Fibroblast of skin of left quadriceps (primary cell): ENCODE measurements around the gene SKAP2.
A peak's percentile ranks its signal among the peaks of the same experiment; 100 is the strongest.

Source experiments
- DNase-seq, 2 experiments: peaks; one replicate each; pipeline ENCODE4 v3.0.0-alpha.2; 2013; ENCODE audit warnings: low read depth in 2 of 2

SKAP2 gene

DNA sequence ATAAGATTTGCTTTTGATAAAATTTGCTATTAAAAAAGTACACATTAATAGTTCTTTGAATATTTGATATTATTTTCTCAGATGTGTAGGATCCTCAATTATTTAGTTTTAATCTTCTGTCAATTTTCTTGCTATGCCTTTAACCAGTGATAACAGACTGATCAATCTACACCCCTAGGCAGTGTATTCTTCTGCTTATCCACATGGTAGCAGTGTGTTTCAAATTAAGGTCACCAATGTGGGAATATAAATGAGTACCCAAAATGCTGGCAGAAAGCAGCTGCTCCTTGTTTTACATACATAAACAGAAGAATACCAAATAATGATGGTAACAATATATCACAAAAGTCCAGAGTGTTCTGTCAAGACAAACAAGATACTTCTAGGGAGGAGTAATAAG is 87.0 kb downstream of the SKAP2 start:
- no peak for DNase-seq

DNA sequence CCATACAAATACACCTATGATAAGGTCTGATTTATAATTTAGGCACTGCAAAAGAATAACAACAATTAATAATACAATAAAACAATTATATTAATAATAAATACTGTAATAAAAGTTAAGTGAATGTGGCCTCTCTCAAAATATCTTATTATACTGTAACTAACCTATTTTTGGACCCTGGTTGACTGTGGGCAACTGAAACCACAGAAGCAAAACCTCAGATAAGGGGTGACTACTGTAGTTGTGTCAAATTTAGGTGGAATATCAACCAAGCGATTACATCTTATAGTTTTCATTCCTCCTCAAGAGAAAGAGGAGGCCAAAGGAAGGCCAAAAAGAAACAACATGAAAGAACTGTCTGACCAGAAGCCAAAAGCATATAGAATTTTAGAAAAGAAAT is 103.9 kb downstream of the SKAP2 start:
- DNase-seq: no peak

DNA sequence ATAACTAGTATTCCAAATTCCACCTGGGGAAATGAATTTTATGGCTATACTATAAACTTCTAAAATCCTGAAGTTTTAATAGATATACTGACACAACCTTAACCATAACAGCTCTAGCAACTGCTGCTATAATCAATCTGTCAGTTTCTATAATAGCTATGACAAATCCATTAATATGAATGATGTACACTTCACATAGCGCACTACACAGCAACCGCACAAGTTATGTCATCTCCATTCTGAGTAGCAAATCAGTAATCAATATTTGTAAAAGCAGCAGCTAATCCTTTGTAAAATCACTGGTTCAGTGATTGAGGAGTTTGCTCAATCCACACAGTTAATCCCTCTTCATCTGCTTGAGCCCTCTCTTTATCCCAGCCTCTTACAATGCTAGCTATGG is 105.3 kb downstream of the SKAP2 start:
- DNase-seq: no peak

DNA sequence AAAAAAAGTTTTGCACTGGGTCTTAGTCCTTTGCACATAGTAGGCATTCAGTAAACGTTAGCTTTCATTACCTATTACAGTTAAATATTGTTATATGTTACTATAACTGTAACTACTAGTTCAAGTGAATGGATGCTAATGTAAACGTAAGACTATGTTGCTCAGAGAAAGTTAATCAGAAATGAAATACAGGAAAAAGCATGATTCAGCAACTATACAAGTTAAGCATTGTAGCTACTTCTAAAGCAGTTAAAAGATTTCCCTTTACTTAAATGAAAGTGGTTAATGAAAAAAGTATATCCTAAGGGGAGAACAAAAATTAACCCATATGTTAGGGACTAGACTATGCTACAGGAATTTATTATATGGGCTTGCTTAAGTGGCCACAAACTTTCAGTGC is 121.2 kb downstream of the SKAP2 start:
- DNase-seq: no peak

DNA sequence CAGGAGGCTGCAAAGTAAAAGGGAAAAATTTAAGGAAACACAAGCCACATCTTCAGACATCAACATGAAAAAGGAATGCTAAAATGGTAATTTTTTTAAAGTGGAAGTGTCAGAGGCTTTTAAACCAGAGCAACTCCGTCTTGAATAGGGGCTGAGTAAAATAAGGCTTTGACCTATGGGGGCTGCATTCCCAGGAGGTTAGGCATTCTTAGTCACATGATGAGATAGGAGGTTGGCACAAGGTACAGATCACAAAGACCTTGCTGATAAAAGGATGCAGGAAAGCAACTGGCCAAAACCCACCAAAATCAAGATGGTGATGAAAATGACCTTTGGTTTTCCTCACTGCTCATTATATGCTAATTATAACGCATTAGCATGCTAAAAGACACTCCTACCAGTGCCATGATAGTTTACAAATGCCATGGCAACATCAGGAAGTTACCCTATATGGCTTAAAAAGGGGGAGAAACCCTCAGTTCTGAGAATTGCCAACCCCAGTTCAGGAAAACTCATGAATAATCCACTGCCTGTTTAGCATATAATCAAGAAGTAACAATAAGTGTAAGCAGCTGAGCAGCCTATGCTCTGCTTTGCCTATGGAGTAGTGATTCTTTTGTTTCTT is 128.3 kb downstream of the SKAP2 start:
- no peak for DNase-seq

DNA sequence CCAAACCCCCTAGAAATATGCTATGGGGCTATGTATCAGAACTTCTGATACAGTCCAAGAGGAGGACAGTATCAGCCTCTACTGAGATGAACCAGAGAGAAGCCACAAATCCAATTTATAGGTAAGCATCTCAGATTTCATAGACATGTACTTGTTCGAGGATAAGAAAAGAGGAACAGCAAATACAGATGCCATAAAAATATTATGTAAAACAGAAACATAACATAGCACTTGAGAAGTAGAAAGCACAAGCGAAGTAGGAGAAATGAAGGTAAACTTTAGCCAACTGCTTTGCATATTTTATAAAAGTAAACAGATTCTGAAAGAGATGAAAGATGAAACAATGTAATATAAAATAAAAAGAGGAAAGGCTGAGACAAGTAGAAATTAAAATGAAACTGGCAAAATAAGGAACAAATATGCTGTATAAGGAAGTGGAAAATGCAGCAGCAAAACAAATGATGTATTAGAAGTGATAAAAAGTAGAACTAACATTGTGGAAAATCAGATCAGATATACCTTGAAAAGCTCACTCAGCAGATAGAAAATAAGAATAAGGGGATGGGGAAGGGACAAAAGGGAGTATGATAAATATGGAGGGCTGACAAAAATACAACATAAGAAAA is 135.1 kb downstream of the SKAP2 start:
- DNase-seq: no peak

DNA sequence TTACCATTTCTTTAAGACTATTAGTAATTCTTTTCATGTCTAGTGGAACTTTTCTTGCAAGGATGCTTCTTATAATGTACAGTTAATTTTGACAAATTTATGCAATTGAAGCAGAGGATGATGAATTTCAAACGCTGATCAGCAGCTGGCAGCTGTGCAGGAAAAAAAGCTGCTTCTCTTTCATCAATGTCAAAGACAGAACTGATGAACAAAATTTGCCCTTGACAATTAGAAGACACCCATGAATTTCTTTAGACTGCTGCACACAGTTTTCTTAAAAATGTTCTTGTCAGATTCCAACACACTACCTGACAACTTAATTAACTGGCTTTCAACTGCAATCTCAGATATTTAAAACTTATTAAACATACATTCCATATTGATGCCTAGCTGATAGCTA is 138.3 kb downstream of the SKAP2 start:
- no peak for DNase-seq

DNA sequence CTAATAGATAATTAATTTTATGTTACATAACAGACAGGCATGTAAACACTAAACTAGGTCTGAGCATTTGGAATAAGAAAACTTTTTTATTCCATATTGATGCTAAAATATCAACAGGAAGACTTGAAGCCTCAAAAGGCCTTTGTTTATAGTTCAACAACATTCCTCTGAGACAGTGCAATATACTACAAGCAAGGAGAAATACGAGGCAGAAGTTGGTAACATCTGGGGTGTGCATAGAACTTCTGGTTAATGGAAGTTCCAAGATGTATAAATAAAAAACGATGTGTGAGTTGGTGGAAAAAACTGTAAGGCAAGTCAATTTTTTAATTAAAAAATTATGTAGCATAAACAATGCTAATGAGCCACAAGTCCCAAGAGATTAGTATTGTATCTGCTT is 139.6 kb downstream of the SKAP2 start:
- peak in 1 of 2 experiments; percentile 12 for DNase-seq

DNA sequence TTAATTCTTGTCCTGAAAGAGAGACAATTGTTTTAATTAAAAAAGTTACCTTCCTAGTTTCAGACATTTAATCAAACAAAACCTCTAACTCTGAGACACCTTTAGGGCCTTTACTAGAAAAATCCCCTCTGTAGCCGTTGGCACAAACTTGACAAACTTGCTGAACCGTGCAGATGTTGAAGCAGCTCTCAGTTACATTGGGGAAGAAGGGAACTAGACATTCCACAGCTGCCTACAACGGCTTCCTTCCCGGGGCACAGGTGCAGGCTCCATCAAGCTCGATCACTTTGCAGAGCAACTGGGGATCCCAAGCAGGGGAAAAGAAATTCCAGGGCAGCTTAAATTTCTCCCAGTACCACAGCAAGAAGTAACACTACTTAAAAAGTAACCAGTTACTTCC is 141.3 kb downstream of the SKAP2 start:
- DNase-seq: no peak

DNA sequence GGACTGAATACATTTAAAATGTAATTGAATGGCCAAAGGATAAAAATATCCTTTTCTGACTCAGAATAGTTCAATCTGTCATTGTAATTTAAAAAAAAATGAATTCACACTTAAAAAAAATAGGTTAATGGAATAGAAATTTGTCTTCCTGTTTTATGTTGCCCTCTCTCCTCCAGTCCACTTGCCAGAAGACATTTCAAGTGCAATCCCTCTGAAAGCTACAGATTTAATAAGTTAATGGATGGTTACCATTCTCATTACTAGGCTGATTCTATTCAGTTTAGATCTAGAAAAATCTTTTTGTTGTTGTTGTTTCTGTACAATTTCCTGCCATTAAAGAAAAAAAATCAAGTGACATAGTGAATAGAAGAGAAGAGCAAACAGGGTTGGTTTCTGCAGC is 142.9 kb downstream of the SKAP2 start:
- no peak for DNase-seq

DNA sequence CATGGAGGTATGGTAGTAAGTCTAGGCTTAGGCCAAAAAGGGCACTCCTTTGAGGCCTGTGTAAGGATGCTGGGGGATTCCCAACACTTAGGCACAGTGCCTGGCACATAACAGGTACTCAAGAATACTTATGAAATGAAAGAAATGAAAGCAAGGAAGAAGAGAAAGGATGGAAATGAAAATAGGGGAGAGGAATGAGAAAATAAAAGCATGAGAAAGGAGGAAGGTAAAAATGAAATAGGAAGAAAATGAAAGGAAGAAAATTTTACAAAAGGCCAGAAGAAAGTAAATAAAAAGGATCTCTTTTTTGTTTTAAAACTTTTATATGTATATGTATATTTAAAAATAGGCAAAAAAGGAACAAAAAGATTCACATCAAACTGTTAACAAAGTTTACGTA is 146.3 kb downstream of the SKAP2 start:
- no peak for DNase-seq

DNA sequence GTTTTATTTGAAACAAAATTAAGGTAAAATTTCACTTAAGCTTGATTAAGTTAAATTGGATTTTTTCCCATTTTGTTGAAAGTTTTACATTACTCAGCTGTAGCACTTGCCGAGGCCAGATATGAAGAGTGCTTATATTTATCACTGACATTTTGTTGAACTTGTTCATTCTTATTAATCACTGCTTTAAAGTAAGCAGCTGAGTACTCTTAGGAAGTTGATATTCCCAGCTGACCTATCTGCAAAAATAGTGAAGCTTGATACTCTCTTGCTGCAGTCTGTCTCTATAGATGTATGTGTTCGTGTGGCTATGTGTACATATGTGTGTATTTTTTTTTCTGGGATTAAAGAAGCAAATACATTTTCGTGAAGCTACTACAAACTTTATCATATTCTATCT is 150.0 kb downstream of the SKAP2 start:
- no peak for DNase-seq

DNA sequence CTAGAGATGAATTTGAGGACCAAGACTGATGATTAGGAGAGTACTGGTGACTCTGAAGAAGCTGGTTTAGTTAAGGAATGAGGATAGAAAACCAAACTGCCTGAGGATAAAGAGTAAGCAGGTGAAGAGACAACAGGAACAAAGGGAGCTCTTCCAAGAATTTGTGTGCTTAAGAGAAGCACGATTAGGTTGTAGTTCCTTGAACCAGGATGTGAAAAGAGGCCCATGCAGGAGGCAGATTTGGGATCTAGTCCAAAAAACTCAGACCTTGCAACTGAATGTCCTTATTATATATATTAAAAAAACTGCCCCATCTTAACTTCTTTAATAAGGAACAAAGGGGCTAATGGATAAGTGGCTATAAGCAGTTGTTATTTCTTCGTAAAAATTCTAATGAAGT is 150.4 kb downstream of the SKAP2 start:
- no peak for DNase-seq

DNA sequence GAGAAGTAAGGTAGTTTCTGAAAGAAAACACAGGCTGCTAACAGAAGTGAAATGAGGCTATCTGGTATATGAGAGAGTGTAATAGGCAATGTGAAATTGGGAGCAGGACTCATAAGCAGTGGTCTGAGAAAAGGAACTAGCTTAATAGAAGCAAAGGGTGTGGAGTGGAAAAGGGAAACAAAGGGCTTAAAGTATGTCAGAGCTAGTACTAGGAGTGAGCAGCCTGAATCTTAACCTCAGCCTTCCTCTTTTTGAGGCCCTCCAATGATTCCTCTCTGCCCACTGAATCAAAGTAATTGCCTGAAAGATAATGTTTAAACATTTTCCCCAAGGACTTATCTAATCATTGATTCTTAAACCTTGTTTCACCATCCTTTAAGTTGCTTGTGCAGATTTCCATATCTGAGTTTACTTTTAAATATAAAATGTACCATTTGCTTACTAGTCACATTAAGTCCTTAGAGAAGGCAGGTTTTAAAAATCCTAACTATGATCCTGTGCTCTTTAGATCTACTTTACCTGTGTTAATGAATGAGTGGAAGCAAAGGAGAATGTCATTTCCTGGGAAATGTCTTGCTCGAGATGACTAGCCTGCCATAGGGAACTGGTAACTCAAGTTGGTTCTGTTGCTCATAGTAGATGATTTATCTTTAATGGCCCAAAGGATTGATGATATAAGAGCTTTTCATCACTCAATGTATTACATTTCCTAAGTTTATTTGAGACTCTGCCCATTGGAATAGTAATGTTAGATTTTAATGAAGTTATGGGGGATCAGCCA is 155.0 kb downstream of the SKAP2 start:
- no peak for DNase-seq

DNA sequence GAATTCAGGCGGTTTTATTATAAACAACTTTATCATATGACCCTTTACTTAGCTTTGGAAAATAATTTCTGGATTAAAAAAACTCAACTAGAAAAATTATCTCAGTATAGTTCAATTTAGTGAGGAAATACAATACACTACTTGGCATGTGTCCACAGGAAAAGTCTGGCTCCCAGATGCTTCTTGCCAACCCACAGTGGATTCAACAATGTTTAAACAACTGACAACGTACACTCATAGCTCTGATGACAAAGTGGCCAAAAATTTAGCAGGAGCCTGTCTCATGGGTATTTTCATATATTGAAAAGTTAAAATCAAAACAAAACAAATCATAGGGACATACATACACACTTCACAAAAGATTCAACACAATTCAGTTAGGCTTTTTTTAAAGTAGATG is 158.8 kb downstream of the SKAP2 start:
- peak; percentile 94 for DNase-seq

DNA sequence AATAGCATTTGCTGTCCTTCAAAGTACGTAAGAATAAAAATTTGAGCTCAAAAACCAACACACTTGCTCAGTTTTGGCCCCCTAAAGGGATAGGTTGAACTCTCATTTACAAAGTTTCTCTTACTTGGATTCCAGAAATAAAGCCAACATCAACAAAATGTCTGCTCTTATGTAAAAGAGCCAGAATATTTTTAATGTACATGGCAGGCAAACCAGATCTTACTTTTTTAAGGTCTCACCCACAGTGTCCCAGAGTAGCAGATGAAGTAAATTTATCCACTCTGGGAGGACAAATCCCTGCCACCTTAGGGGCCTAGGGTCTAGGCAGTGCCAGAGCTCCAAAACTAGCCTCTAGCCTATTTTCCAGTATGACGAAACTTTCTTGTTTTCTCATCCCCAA is 159.6 kb downstream of the SKAP2 start:
- DNase-seq: no peak

DNA sequence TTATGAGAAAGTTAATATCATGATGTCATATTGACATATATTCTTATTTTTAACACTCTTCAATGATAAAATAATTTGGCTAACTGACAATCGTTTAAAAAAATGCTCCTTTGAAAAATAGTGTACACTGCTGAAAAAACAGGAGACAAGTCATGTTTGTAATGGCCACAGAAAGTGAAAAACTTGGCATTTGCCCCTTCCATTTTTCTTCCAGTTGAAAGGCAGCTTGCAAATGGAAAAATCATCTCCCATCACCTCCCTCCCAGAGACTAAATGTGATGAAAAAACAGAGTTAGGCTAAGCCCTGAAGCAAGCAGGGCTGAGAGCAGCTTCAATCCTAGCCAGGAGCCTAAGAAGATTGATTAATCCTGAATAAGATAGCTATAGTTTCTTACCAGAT is 160.4 kb downstream of the SKAP2 start:
- no peak for DNase-seq

DNA sequence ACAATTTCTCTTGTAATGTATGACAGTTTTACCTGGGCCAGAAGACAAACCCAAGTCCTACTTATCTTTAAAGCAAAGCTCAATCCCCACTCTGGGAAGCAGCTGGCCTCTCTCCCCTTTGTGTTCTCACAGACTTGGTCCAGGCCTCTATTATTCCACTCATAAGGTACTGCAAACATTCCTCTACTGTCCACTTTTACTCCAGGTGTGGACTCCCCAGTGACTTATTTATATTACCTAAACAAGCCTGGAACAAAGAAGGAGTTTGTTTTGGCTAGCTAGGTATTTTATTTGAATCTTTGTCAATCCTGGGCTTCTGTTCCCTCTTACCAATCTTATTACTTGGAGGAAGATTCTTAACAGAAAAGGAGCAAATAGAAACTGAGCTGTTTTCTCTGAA is 163.5 kb downstream of the SKAP2 start:
- DNase-seq: no peak

DNA sequence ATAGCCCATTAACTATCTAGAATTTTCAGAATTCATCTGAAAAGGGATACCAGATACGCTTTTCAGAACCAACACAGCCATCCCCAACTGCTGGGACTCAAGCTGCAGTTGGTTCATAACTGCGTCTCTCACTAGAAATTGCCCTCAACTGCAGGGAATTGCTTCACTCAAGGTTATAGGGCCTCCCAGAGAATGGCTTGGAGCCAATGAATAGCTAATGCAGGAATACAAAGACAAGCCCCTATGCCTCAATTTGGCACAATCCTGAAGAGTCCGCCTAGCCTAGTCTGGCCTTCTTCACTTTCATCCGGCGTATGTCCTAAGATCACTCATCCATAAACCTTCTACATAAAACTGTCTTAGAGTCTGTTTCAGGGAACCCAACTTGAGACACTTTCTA is 164.0 kb downstream of the SKAP2 start:
- no peak for DNase-seq

DNA sequence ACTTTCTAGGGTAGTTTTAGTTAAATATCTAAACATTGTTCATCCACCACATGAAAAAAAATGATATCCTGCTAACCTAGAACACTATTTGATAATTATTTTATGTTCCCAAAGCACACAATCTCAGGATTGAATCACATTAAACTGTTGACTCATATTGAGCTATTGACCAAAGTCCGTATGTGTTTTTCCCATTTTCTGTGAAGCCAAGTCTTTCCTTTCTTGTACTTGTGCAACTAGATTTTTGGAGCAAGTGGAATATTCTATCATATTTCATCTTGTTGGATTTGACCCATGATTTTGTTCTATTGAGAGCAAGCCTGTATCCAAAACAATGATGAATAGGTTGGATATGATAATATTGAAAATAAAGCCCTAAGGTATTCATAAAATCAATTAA is 164.6 kb downstream of the SKAP2 start:
- no peak for DNase-seq

DNA sequence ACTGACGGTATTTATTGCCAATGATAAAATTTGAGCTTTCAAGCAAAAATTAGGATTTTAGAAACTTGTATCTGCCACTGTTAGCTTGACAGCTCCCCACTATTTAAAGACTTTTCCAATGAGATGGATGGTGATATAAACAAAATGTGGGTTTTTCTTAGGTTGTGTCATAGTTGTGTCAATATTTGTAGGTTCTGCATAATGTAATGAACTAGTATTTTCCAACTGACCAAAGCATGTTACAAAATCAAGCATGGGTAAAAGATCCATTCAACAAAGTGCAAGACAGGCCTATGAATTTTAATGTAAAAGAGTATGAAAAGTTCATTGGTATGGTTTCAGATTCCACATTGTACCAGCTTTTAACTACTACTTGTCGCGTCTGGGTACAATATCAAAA is 165.6 kb downstream of the SKAP2 start:
- DNase-seq: no peak

DNA sequence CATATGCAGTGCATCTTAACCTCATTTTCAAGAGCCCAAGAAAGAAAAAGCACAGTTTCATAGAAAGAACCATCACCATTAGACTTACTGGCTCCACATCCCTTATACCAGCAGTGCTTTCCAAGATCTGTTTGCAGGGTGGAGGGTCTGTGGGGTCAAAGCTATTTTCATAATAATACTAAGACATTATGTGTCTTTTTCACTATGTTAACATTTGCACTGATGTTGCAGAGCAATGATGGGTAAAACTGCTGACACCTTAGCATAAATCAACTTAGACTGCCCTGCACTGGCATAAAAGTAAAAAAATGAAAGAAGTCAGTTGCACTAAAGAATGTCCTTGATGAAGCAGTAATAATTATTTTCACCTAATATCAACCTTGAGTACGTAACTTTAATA is 166.2 kb downstream of the SKAP2 start:
- no peak for DNase-seq

DNA sequence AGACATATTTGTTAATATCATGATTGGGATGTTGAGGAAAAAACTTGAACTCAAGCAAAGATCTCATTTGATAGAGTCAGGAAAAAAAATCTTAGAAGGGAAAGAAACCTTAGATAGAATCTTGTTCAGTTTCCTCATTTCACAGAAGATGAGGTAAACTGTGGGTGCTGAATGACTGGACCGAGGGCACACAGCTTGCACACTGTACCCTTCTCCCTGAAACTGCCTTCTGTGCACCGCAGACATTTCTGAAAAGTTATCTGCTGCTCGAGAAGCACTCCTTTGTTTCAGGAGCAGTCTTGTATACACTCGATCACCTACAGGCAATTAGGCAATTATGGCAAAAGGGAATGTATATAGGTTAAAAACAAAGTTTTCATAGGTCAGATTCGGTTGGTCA is 167.4 kb downstream of the SKAP2 start:
- no peak for DNase-seq
